IMR-90 (cell line): Measurements from ENCODE around the gene IFNG-AS1. TPM values are rescaled to one million over a fixed set of nuclear protein-coding genes. Genes with fewer than 3 reads are reported as not detected.

Experiments used
- ATAC-seq: fragments of 200-7000 bp; cut with Tn5 transposase; 2 replicates; pipeline ENCODE4 v1.9.1; 2020; ENCODE audit warnings: low read depth, mild to moderate bottlenecking, moderate library complexity
- BruUV-seq: library from RNA; stranded (reverse); fragments of 400-500 nt; replicated peaks from 2 replicates; lab custom pipeline; 2021; lab: Mats Ljungman, UMichigan
- CTCF ChIA-PET: fragments of 300-600 bp; formaldehyde crosslinking; extraction: SDS; loops from one replicate; lab custom pipeline; 2021; ENCODE audit warnings: antibody characterized with exemption; lab: Yijun Ruan, JAX
- POLR2A ChIA-PET: fragments of 300-600 bp; sonication (Branson Sonifier 250); formaldehyde crosslinking; loops from one replicate; lab custom pipeline; 2022; ENCODE audit warnings: antibody characterized with exemption; ENCODE audit not compliant: unreplicated experiment; lab: Charles Lee
- DNase-seq: peaks from one replicate; pipeline ENCODE4 v3.0.0; 2013
- H2AFZ ChIP-seq: replicated peaks from 2 replicates; pipeline ENCODE3; 2013; ENCODE audit warnings: low read length, mild to moderate bottlenecking; ENCODE audit not compliant: poor library complexity
- H2AK5ac ChIP-seq: 2 replicates; pipeline ENCODE4 v1.6.1; 2013; ENCODE audit warnings: low read depth, low read length, inconsistent platforms
- H2AK9ac ChIP-seq: replicated peaks from 2 replicates; pipeline ENCODE3; 2013; ENCODE audit warnings: mild to moderate bottlenecking, low read depth, low read length, moderate library complexity; ENCODE audit not compliant: poor library complexity
- H2BK120ac ChIP-seq: 2 replicates; pipeline ENCODE4 v1.6.1; 2013; ENCODE audit warnings: low read depth, low read length, inconsistent platforms
- H2BK15ac ChIP-seq: 3 replicates; pipeline ENCODE4 v1.6.1; 2013; ENCODE audit warnings: low read depth, low read length, inconsistent platforms
- H2BK20ac ChIP-seq: 2 replicates; pipeline ENCODE4 v1.6.1; 2013; ENCODE audit warnings: low read depth, mild to moderate bottlenecking, inconsistent platforms, low read length, moderate library complexity
- H2BK5ac ChIP-seq: 2 replicates; pipeline ENCODE4 v1.6.1; 2013; ENCODE audit warnings: mild to moderate bottlenecking, low read depth, low read length, inconsistent platforms; ENCODE audit not compliant: poor library complexity, severe bottlenecking
- H3K14ac ChIP-seq: replicated peaks from 2 replicates; pipeline ENCODE4 v1.6.1; 2013; ENCODE audit warnings: low read depth, low read length, inconsistent platforms
- H3K18ac ChIP-seq: 2 replicates; pipeline ENCODE4 v1.6.1; 2013; ENCODE audit warnings: low read depth, low read length, control low read depth
- H3K23ac ChIP-seq: 2 replicates; pipeline ENCODE4 v1.6.1; 2013; ENCODE audit warnings: low read depth, low read length, inconsistent platforms
- H3K27ac ChIP-seq: 2 replicates; pipeline ENCODE4 v1.5.1; 2013; ENCODE audit warnings: mild to moderate bottlenecking, control low read depth, low read length; ENCODE audit not compliant: insufficient read depth
- H3K27me3 ChIP-seq: 2 replicates; pipeline ENCODE4 v1.6.1; 2013; ENCODE audit warnings: low read length; ENCODE audit not compliant: control insufficient read depth, insufficient read depth
- H3K36me3 ChIP-seq: 2 replicates; pipeline ENCODE4 v1.6.1; 2013; ENCODE audit warnings: low read length, mixed read lengths; ENCODE audit not compliant: control insufficient read depth, insufficient read depth
- H3K4ac ChIP-seq: 2 replicates; pipeline ENCODE4 v1.6.1; 2013; ENCODE audit warnings: low read depth, low read length, inconsistent platforms
- H3K4me1 ChIP-seq: 2 replicates; pipeline ENCODE4 v1.6.1; 2013; ENCODE audit warnings: low read length, mixed read lengths; ENCODE audit not compliant: control insufficient read depth, insufficient read depth
- H3K4me2 ChIP-seq: 2 replicates; pipeline ENCODE4 v1.6.1; 2013; ENCODE audit warnings: low read depth, mild to moderate bottlenecking, control low read depth, low read length, moderate library complexity
- H3K4me3 ChIP-seq: 2 replicates; pipeline ENCODE4 v1.5.1; 2013; ENCODE audit warnings: low read depth, mild to moderate bottlenecking, control low read depth, low read length, moderate library complexity; ENCODE audit not compliant: insufficient read depth
- H3K56ac ChIP-seq: 2 replicates; pipeline ENCODE4 v1.6.1; 2013; ENCODE audit warnings: low read length, inconsistent platforms; ENCODE audit not compliant: insufficient read depth; ENCODE audit errors: extremely low read depth
- H3K79me1 ChIP-seq, 2 experiments: 2 replicates each; pipeline ENCODE4 v1.6.1; 2013; ENCODE audit warnings: low read length in 2 of 2, inconsistent platforms in 1 of 2, low read depth in 1 of 2
- H3K9ac ChIP-seq: 2 replicates; pipeline ENCODE4 v1.6.1; 2013; ENCODE audit warnings: low read depth, low read length, control low read depth
- H3K9me1 ChIP-seq: 2 replicates; pipeline ENCODE4 v1.6.1; 2013; ENCODE audit warnings: low read length, inconsistent platforms; ENCODE audit not compliant: insufficient read depth
- H3K9me3 ChIP-seq: 2 replicates; pipeline ENCODE4 v1.6.1; 2013; ENCODE audit warnings: low read length; ENCODE audit not compliant: control insufficient read depth, insufficient read depth
- H4K20me1 ChIP-seq: 2 replicates; pipeline ENCODE4 v1.6.1; 2013; ENCODE audit warnings: low read length, inconsistent platforms; ENCODE audit not compliant: insufficient read depth
- H4K5ac ChIP-seq: 2 replicates; pipeline ENCODE4 v1.6.1; 2013; ENCODE audit warnings: mild to moderate bottlenecking, low read depth, low read length, control low read depth
- H4K8ac ChIP-seq, 2 experiments: 2 replicates each; pipeline ENCODE4 v1.6.1; 2013; ENCODE audit warnings: low read depth in 2 of 2, low read length in 2 of 2, control low read depth in 1 of 2, inconsistent platforms in 1 of 2
- H4K91ac ChIP-seq: 2 replicates; pipeline ENCODE4 v1.6.1; 2013; ENCODE audit warnings: low read depth, low read length, inconsistent platforms; ENCODE audit not compliant: insufficient read depth
- BHLHE40 ChIP-seq: fragments of 150-350 bp; IDR thresholded peaks from 2 replicates; pipeline ENCODE4 v1.6.1; 2016; ENCODE audit warnings: mild to moderate bottlenecking, low read depth, low read length
- CEBPB ChIP-seq: IDR thresholded peaks from 2 replicates; pipeline ENCODE4 v1.6.1; 2012; ENCODE audit warnings: low read depth, low read length, improper control_type of control experiment
- CHD1 ChIP-seq: IDR thresholded peaks from 2 replicates; pipeline ENCODE4 v1.6.1; 2012; ENCODE audit warnings: low read depth, low read length, improper control_type of control experiment
- CTCF ChIP-seq: conservative IDR thresholded peaks from 2 replicates; pipeline ENCODE4 v1.5.1; 2012; ENCODE audit warnings: mild to moderate bottlenecking, low read depth, low read length, improper control_type of control experiment
- FOS ChIP-seq: fragments of 150-350 bp; IDR thresholded peaks from 2 replicates; pipeline ENCODE4 v1.6.1; 2016; ENCODE audit warnings: low read depth, low read length
- MAFK ChIP-seq: IDR thresholded peaks from 2 replicates; pipeline ENCODE4 v1.6.1; 2012; ENCODE audit warnings: low read depth, low read length, improper control_type of control experiment
- MAZ ChIP-seq: IDR thresholded peaks from 2 replicates; pipeline ENCODE4 v1.6.1; 2012; ENCODE audit warnings: low read depth, mild to moderate bottlenecking, low read length, improper control_type of control experiment, moderate library complexity, borderline replicate concordance
- MXI1 ChIP-seq: IDR thresholded peaks from 2 replicates; pipeline ENCODE4 v1.6.1; 2012; ENCODE audit warnings: low read depth, mild to moderate bottlenecking, low read length, moderate library complexity, borderline replicate concordance
- NFE2L2 ChIP-seq: fragments of 150-350 bp; IDR thresholded peaks from 2 replicates; pipeline ENCODE4 v1.6.1; 2016; ENCODE audit warnings: low read depth, mild to moderate bottlenecking, low read length
- POLR2A ChIP-seq: IDR thresholded peaks from 2 replicates; pipeline ENCODE4 v1.6.1; 2012; ENCODE audit warnings: mild to moderate bottlenecking, low read depth, low read length
- RAD21 ChIP-seq: IDR thresholded peaks from 2 replicates; pipeline ENCODE4 v1.6.1; 2012; ENCODE audit warnings: low read length, improper control_type of control experiment
- RCOR1 ChIP-seq: IDR thresholded peaks from 2 replicates; pipeline ENCODE4 v1.6.1; 2012; ENCODE audit warnings: mild to moderate bottlenecking, low read length, improper control_type of control experiment; ENCODE audit not compliant: insufficient replicate concordance
- RFX5 ChIP-seq: IDR thresholded peaks from 2 replicates; pipeline ENCODE4 v1.8.0; 2012; ENCODE audit warnings: low read depth, mild to moderate bottlenecking, low read length, moderate library complexity
- SMC3 ChIP-seq: fragments of 150-350 bp; IDR thresholded peaks from 2 replicates; pipeline ENCODE4 v1.6.1; 2016; ENCODE audit warnings: low read depth, mild to moderate bottlenecking, antibody characterized with exemption, low read length, moderate library complexity
- WGBS, 2 experiments: methylation state at CpG; one replicate each; pipeline versions ENCODE4 v1.1.5 to v1.1.7; 2013; ENCODE audit warnings: missing lambda C conversion rate in 2 of 2; ENCODE audit not compliant: insufficient read length in 1 of 2; ENCODE audit errors: extremely low coverage in 2 of 2; 5-methylcytosine and 5-hydroxymethylcytosine counted together
- dilution Hi-C: fragments of 300-500 bp; cut with HindIII; formaldehyde crosslinking; loops from one replicate; pipeline ENCODE4 v1.14.3; 2018; ENCODE audit warnings: low sequenced_read_pairs; ENCODE audit not compliant: unreplicated experiment
- in situ Hi-C: fragments of 300-500 bp; cut with MboI; formaldehyde crosslinking; loops from 3 replicates; pipeline ENCODE4 v1.14.3; 2019; ENCODE audit warnings: low sequenced_read_pairs, inconsistent platforms, mixed read lengths
- intact Hi-C: fragments of 100-400 bp; cut with micrococcal nuclease; formaldehyde crosslinking; loops from 2 replicates; pipeline ENCODE4 v1.10.0; 2022
- polyA plus RNA-seq, 3 experiments: library from polyadenylated mRNA; depleted of rRNA; stranded (reverse); fragments of >200 nt; gene quantifications; 2 replicates each; pipeline ENCODE4 v1.2.3, GENCODE V29; 2012; ENCODE audit warnings: low replicate concordance in 1 of 3
- total RNA-seq: library from RNA; depleted of rRNA; stranded (reverse); fragments of >200 nt; gene quantifications from 2 replicates; pipeline ENCODE4 v1.2.3, GENCODE V29; 2012
- TF ChIP-seq, protein P1 (sequence below): fragments of 150-350 bp; IDR thresholded peaks from 2 replicates; pipeline ENCODE4 v1.6.1; 2016; ENCODE audit warnings: low read depth, mild to moderate bottlenecking, low read length, moderate library complexity, borderline replicate concordance
- TF ChIP-seq, protein P2 (sequence below): fragments of 150-350 bp; IDR thresholded peaks from 2 replicates; pipeline ENCODE4 v1.6.1; 2017; ENCODE audit warnings: mild to moderate bottlenecking, antibody characterized with exemption, low read length, low read depth

Gene IFNG-AS1
- total and polyA plus RNA-seq, 2 of the 4 experiments (the other 2 are of a cell fraction): not detected

DNA sequence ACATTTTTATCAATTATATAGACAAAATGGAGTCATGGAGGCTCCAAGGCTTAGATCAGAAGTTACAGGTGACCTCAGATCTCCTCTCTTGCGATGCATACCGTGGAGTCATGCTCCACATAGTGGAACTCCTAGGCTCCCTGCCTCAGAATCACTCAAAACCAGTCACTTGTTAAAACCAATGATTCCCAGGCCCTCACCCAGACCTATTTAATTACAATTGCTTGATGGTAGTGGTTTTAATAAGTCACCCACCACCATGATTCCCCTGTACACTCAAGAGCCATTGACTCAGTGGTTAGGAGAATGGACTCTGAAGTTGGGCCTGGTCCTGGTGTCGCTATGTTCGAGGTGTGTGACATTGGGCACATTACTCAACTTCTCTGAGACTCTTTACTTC, 26.9 kb downstream of the IFNG-AS1 start:
- in situ Hi-C loops: no loop called here
- DNase-seq: no peak
- no peaks in the 10 kb centered on the region for H3K9me1 ChIP-seq
- H2BK20ac ChIP-seq: no peak overlapping the region
- H3K4me3 ChIP-seq: no peak overlapping the region
- H4K20me1 ChIP-seq: no peaks in the 10 kb centered on the region
- H3K14ac ChIP-seq: no peak overlapping the region
- dilution Hi-C loops: no loop called here
- no peak overlapping the region for H3K4me2 ChIP-seq
- no peak overlapping the region for H2BK5ac ChIP-seq
- intact Hi-C loops: no loop called here
- H3K27me3 ChIP-seq: no peaks in the 10 kb centered on the region; the same call in 1 of the 2 replicates
- no peaks in the 10 kb centered on the region for H3K79me1 ChIP-seq
- H4K91ac ChIP-seq: no peak overlapping the region
- H3K9ac ChIP-seq: no peak overlapping the region
- H2BK15ac ChIP-seq: no peak overlapping the region
- peaks cover 5% of the 10 kb centered on the region for H3K4me1 ChIP-seq
- no peak overlapping the region for H2BK120ac ChIP-seq
- no peak for TF ChIP-seq MAZ
- TF ChIP-seq CTCF: no peak
- TF ChIP-seq, protein P1, sequence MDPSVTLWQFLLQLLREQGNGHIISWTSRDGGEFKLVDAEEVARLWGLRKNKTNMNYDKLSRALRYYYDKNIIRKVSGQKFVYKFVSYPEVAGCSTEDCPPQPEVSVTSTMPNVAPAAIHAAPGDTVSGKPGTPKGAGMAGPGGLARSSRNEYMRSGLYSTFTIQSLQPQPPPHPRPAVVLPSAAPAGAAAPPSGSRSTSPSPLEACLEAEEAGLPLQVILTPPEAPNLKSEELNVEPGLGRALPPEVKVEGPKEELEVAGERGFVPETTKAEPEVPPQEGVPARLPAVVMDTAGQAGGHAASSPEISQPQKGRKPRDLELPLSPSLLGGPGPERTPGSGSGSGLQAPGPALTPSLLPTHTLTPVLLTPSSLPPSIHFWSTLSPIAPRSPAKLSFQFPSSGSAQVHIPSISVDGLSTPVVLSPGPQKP: no peak
- TF ChIP-seq NFE2L2: no peak
- TF ChIP-seq CHD1: no peak
- TF ChIP-seq BHLHE40: no peak
- no peak for TF ChIP-seq SMC3
- TF ChIP-seq CEBPB: no peak
- TF ChIP-seq MAFK: no peak
- TF ChIP-seq MXI1: no peak
- TF ChIP-seq RAD21: no peak
- TF ChIP-seq RFX5: no peak
- TF ChIP-seq POLR2A: no peak
- TF ChIP-seq, protein P2, sequence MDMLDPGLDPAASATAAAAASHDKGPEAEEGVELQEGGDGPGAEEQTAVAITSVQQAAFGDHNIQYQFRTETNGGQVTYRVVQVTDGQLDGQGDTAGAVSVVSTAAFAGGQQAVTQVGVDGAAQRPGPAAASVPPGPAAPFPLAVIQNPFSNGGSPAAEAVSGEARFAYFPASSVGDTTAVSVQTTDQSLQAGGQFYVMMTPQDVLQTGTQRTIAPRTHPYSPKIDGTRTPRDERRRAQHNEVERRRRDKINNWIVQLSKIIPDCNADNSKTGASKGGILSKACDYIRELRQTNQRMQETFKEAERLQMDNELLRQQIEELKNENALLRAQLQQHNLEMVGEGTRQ: no peak
- TF ChIP-seq RCOR1: no peak
- TF ChIP-seq FOS: no peak
- H4K5ac ChIP-seq: no peak overlapping the region
- ChIA-PET POLR2A (no interaction called here), CTCF (no interaction called here)
- no peak overlapping the region for H2AK9ac ChIP-seq
- no peak overlapping the region for H4K8ac ChIP-seq
- no TSS peak for BruUV-seq
- H3K9me3 ChIP-seq: no peaks in the 10 kb centered on the region
- H2AK5ac ChIP-seq: no peak overlapping the region
- no peak overlapping the region for H3K18ac ChIP-seq
- H3K36me3 ChIP-seq: no peaks in the 10 kb centered on the region
- WGBS, 2 experiments: 46% methylated on average over 2 of the region's 4 CpGs; no CpG with 5 or more reads in 1 of the 2 experiments
- H2AFZ ChIP-seq: no peak overlapping the region
- H3K56ac ChIP-seq: no peak overlapping the region
- no peak overlapping the region for H3K27ac ChIP-seq
- no peak overlapping the region for H3K4ac ChIP-seq
- H3K23ac ChIP-seq: no peak overlapping the region
- ATAC-seq: no peak
